ENCODE measurements around the gene GPR65. TPM values are rescaled to one million over a fixed set of nuclear protein-coding genes. Genes with fewer than 3 reads are reported as not detected.
A peak's percentile ranks its signal among the peaks of the same experiment; 100 is the strongest.

GPR65 gene
- total and polyA plus RNA-seq, 9 of the 15 experiments (the other 6 are each of a cell fraction or from before 2014, with no cell fraction given), result 0.03 to 0.11 (median 0.04) TPM; not detected in 6

DNA sequence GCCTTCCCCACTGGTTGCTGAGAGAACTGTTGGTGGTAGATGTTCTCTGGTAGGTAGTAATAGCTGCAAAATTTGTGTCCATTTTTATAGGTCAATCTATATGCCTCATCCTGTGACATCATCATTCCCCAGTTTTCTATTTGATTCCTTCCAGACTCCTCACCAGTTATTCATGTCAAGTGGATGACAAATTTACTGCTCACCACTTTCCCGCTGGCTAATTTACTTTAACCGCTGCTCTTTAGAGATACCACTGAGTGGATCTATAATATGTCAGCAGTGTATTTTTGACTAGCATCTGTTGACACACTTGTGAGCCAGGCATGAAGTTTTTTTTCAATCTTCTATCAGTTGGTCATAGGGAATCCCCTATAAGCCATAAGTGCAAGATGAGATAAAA lies 24.6 kb downstream of the GPR65 start (continued):
- no peak for TF ChIP-seq MEF2A (IDR thresholded peaks at IDR 0.05; ENCODE audit: control insufficient read depth, low read depth, low read length)
- peak in 1 of 2 experiments; percentile 23; a peak in 1 of 4 replicates for TF ChIP-seq FOXA3 (CRISPR knock-in tag; conservative IDR thresholded peaks at IDR 0.05 in 1 of 2, IDR thresholded peaks at IDR 0.05 in 1 of 2)
- TF ChIP-seq ZC3H8 (IDR thresholded peaks at IDR 0.05), result no peak
- TF ChIP-seq SLC30A9 (CRISPR knock-in tag; IDR thresholded peaks at IDR 0.05), result no peak
- no peak for TF ChIP-seq SMARCA4 (IDR thresholded peaks at IDR 0.05)
- no peak for TF ChIP-seq SMAD1 (IDR thresholded peaks at IDR 0.05; ENCODE audit: low read depth, low read length, partially characterized antibody)
- no peak for TF ChIP-seq KAT2B (IDR thresholded peaks at IDR 0.05; ENCODE audit: low read depth, low read length)
- TF ChIP-seq MIER1 (IDR thresholded peaks at IDR 0.05; ENCODE audit: low read depth), result no peak
- no peak for TF ChIP-seq ARHGAP35 (IDR thresholded peaks at IDR 0.05; ENCODE audit: partially characterized antibody)
- TF ChIP-seq, protein P1, sequence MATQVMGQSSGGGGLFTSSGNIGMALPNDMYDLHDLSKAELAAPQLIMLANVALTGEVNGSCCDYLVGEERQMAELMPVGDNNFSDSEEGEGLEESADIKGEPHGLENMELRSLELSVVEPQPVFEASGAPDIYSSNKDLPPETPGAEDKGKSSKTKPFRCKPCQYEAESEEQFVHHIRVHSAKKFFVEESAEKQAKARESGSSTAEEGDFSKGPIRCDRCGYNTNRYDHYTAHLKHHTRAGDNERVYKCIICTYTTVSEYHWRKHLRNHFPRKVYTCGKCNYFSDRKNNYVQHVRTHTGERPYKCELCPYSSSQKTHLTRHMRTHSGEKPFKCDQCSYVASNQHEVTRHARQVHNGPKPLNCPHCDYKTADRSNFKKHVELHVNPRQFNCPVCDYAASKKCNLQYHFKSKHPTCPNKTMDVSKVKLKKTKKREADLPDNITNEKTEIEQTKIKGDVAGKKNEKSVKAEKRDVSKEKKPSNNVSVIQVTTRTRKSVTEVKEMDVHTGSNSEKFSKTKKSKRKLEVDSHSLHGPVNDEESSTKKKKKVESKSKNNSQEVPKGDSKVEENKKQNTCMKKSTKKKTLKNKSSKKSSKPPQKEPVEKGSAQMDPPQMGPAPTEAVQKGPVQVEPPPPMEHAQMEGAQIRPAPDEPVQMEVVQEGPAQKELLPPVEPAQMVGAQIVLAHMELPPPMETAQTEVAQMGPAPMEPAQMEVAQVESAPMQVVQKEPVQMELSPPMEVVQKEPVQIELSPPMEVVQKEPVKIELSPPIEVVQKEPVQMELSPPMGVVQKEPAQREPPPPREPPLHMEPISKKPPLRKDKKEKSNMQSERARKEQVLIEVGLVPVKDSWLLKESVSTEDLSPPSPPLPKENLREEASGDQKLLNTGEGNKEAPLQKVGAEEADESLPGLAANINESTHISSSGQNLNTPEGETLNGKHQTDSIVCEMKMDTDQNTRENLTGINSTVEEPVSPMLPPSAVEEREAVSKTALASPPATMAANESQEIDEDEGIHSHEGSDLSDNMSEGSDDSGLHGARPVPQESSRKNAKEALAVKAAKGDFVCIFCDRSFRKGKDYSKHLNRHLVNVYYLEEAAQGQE (IDR thresholded peaks at IDR 0.05; ENCODE audit: borderline replicate concordance), result no peak
- TF ChIP-seq, protein P1 (CRISPR knock-in tag; IDR thresholded peaks at IDR 0.05; ENCODE audit: low read depth), result no peak
- no peak for TF ChIP-seq NCOA4 (IDR thresholded peaks at IDR 0.05; ENCODE audit: partially characterized antibody)
- TF ChIP-seq, protein P2, sequence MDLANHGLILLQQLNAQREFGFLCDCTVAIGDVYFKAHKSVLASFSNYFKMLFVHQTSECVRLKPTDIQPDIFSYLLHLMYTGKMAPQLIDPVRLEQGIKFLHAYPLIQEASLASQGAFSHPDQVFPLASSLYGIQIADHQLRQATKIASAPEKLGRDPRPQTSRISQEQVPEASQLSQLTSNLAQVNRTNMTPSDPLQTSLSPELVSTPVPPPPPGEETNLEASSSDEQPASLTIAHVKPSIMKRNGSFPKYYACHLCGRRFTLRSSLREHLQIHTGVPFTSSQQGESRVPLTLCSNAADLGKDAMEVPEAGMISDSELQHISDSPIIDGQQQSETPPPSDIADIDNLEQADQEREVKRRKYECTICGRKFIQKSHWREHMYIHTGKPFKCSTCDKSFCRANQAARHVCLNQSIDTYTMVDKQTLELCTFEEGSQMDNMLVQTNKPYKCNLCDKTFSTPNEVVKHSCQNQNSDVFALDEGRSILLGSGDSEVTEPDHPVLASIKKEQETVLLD (IDR thresholded peaks at IDR 0.05), result no peak
- TF ChIP-seq, protein P3, sequence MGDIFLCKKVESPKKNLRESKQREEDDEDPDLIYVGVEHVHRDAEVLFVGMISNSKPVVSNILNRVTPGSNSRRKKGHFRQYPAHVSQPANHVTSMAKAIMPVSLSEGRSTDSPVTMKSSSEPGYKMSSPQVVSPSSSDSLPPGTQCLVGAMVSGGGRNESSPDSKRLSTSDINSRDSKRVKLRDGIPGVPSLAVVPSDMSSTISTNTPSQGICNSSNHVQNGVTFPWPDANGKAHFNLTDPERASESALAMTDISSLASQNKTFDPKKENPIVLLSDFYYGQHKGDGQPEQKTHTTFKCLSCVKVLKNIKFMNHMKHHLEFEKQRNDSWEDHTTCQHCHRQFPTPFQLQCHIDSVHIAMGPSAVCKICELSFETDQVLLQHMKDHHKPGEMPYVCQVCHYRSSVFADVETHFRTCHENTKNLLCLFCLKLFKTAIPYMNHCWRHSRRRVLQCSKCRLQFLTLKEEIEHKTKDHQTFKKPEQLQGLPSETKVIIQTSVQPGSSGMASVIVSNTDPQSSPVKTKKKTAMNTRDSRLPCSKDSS (IDR thresholded peaks at IDR 0.05; ENCODE audit: low read depth, partially characterized antibody), result no peak
- TF ChIP-seq TEAD4 (IDR thresholded peaks at IDR 0.05; ENCODE audit: low read length), result peak; percentile 28; the same call in 1 of the 2 replicates
- TF ChIP-seq TEAD4 (CRISPR knock-in tag; IDR thresholded peaks at IDR 0.05; ENCODE audit: borderline replicate concordance), result no peak
- TF ChIP-seq U2AF2 (optimal IDR thresholded peaks at IDR 0.05; ENCODE audit: low read depth, low read length), result no peak
- no peak for TF ChIP-seq RBM14 (IDR thresholded peaks at IDR 0.05; ENCODE audit: borderline replicate concordance, insufficient read depth, low read depth, low read length)
- TF ChIP-seq SNIP1 (IDR thresholded peaks at IDR 0.05; ENCODE audit: low read depth), result no peak

Measured in K562 (cell line).